HepG2 (cell line): Measurements from ENCODE around the gene RBM47. TPM values are rescaled to one million over a fixed set of nuclear protein-coding genes. Genes with fewer than 3 reads are reported as not detected.

ENCODE experiments used
- ELK4 ChIP-seq: sonication (generic); formaldehyde crosslinking; IDR thresholded peaks from 2 replicates; pipeline ENCODE4 v1.9.0; 2021; ENCODE audit warnings: missing genetic modification reagents, borderline replicate concordance
- GFI1 ChIP-seq: sonication (generic); formaldehyde crosslinking; IDR thresholded peaks from 2 replicates; pipeline ENCODE4 v1.5.0; 2020; ENCODE audit warnings: missing genetic modification reagents, mild to moderate bottlenecking, borderline replicate concordance
- GLMP ChIP-seq: sonication (generic); formaldehyde crosslinking; IDR thresholded peaks from 2 replicates; pipeline ENCODE4 v1.9.0; 2021; ENCODE audit warnings: missing genetic modification reagents, mild to moderate bottlenecking, borderline replicate concordance
- GZF1 ChIP-seq: sonication (generic); formaldehyde crosslinking; IDR thresholded peaks from 2 replicates; pipeline ENCODE4 v1.5.1; 2020; ENCODE audit warnings: mild to moderate bottlenecking, missing genetic modification reagents
- HOXD1 ChIP-seq: sonication (generic); formaldehyde crosslinking; IDR thresholded peaks from 2 replicates; pipeline ENCODE4 v1.5.0; 2020; ENCODE audit warnings: missing genetic modification reagents
- NCOA2 ChIP-seq: sonication (generic); formaldehyde crosslinking; IDR thresholded peaks from 2 replicates; pipeline ENCODE4 v1.8.0; 2022; ENCODE audit warnings: inconsistent platforms
- NPAS2 ChIP-seq: sonication (generic); formaldehyde crosslinking; IDR thresholded peaks from 2 replicates; pipeline ENCODE4 v1.8.0; 2022; ENCODE audit warnings: mild to moderate bottlenecking, missing genetic modification reagents, borderline replicate concordance
- ONECUT2 ChIP-seq: sonication (generic); formaldehyde crosslinking; IDR thresholded peaks from 2 replicates; pipeline ENCODE4 v1.4.0; 2020; ENCODE audit warnings: missing genetic modification reagents
- PCBP1 ChIP-seq: fragments of 200-400 bp; formaldehyde crosslinking; IDR thresholded peaks from 2 replicates; pipeline ENCODE4 v1.6.1; 2017; ENCODE audit warnings: mild to moderate bottlenecking, low read depth, low read length, borderline replicate concordance
- RFXAP ChIP-seq: sonication (generic); formaldehyde crosslinking; IDR thresholded peaks from 2 replicates; pipeline ENCODE4 v1.4.0; 2020; ENCODE audit warnings: missing genetic modification reagents, borderline replicate concordance
- SALL1 ChIP-seq: sonication (generic); formaldehyde crosslinking; IDR thresholded peaks from 2 replicates; pipeline ENCODE4 v1.8.0; 2022; ENCODE audit warnings: mild to moderate bottlenecking, missing genetic modification reagents
- SNAPC2 ChIP-seq: sonication (generic); formaldehyde crosslinking; IDR thresholded peaks from 2 replicates; pipeline ENCODE4 v1.8.1; 2022; ENCODE audit warnings: mild to moderate bottlenecking, missing genetic modification reagents
- SP2 ChIP-seq: sonication (generic); formaldehyde crosslinking; IDR thresholded peaks from 2 replicates; pipeline ENCODE4 v1.5.1; 2020; ENCODE audit warnings: mild to moderate bottlenecking, missing genetic modification reagents
- U2AF1 ChIP-seq: fragments of 200-400 bp; formaldehyde crosslinking; optimal IDR thresholded peaks from 2 replicates; pipeline ENCODE3; 2017; ENCODE audit warnings: mild to moderate bottlenecking, low read depth, low read length
- U2AF2 ChIP-seq: fragments of 200-400 bp; formaldehyde crosslinking; IDR thresholded peaks from 2 replicates; pipeline ENCODE4 v1.6.1; 2017; ENCODE audit warnings: low read depth, mild to moderate bottlenecking, low read length
- XBP1 ChIP-seq: sonication (generic); formaldehyde crosslinking; IDR thresholded peaks from 2 replicates; pipeline ENCODE4 v1.5.0; 2020; ENCODE audit warnings: missing genetic modification reagents
- ZFP41 ChIP-seq: sonication (generic); formaldehyde crosslinking; IDR thresholded peaks from 2 replicates; pipeline ENCODE4 v1.4.0; 2020; ENCODE audit warnings: mild to moderate bottlenecking, missing genetic modification reagents, borderline replicate concordance
- ZNF136 ChIP-seq: sonication (generic); formaldehyde crosslinking; IDR thresholded peaks from 2 replicates; pipeline ENCODE4 v1.8.1; 2022; ENCODE audit warnings: low read depth, mild to moderate bottlenecking, moderate library complexity, missing genetic modification reagents
- ZNF207 ChIP-seq: fragments of 450-650 bp; IDR thresholded peaks from 2 replicates; pipeline ENCODE4 v1.6.1; 2016; ENCODE audit warnings: antibody characterized with exemption, borderline replicate concordance
- ZNF282 ChIP-seq: fragments of 450-650 bp; IDR thresholded peaks from 2 replicates; pipeline ENCODE4 v1.6.1; 2018; ENCODE audit not compliant: partially characterized antibody
- ZNF33A ChIP-seq: sonication (generic); formaldehyde crosslinking; IDR thresholded peaks from 2 replicates; pipeline ENCODE4 v1.5.1; 2020; ENCODE audit warnings: missing genetic modification reagents, mild to moderate bottlenecking, moderate library complexity, borderline replicate concordance
- ZNF33B ChIP-seq: sonication (generic); formaldehyde crosslinking; IDR thresholded peaks from 2 replicates; pipeline ENCODE4 v1.5.1; 2020; ENCODE audit warnings: mild to moderate bottlenecking, missing genetic modification reagents
- ZNF451 ChIP-seq: sonication (generic); formaldehyde crosslinking; IDR thresholded peaks from 2 replicates; pipeline ENCODE4 v1.5.0; 2020; ENCODE audit warnings: mild to moderate bottlenecking, missing genetic modification reagents
- ZNF501 ChIP-seq: sonication (generic); formaldehyde crosslinking; IDR thresholded peaks from 2 replicates; pipeline ENCODE4 v1.5.1; 2020; ENCODE audit warnings: mild to moderate bottlenecking, moderate library complexity, missing genetic modification reagents
- ZNF562 ChIP-seq: sonication (generic); formaldehyde crosslinking; IDR thresholded peaks from 2 replicates; pipeline ENCODE4 v1.8.0; 2022; ENCODE audit warnings: missing genetic modification reagents, borderline replicate concordance
- ZNF710 ChIP-seq: sonication (generic); formaldehyde crosslinking; IDR thresholded peaks from 2 replicates; pipeline ENCODE4 v1.5.0; 2020; ENCODE audit warnings: mild to moderate bottlenecking, missing genetic modification reagents, borderline replicate concordance
- ZZZ3 ChIP-seq: sonication (generic); formaldehyde crosslinking; IDR thresholded peaks from 2 replicates; pipeline ENCODE4 v1.4.0; 2020; ENCODE audit warnings: missing genetic modification reagents, mild to moderate bottlenecking, borderline replicate concordance
- polyA plus RNA-seq, 8 experiments: library from polyadenylated mRNA; depleted of rRNA in 3 of 8; stranded (reverse) in 7 of 8; unstranded in 1 of 8; fragments of >200 nt; fragmentation: Illumina TruSeq in 4 of 8; extraction: Trizol in 4 of 8; gene quantifications; 2 replicates each; pipeline versions ENCODE4 v1.2.1 to v1.2.3, GENCODE V29; 2011 to 2016; ENCODE audit warnings: low read depth in 4 of 8, missing spikeins in 1 of 8, mixed read lengths in 1 of 8; ENCODE audit not compliant: insufficient read depth in 1 of 8
- total RNA-seq, 5 experiments: library from RNA; depleted of rRNA; stranded (reverse); fragments of >200 nt; fragmentation: Illumina TruSeq; extraction: Trizol; gene quantifications; 2 replicates each; pipeline ENCODE4 v1.2.3, GENCODE V29; 2016; ENCODE audit warnings: low read depth in 1 of 5

The RBM47 gene
- total and polyA plus RNA-seq, 2 of the 13 experiments (the other 11 are each of a cell fraction or from before 2014, with no cell fraction given): 1.2 to 2.5 TPM

- no peak for TF ChIP-seq ZNF136 (CRISPR knock-in tag)
- no peak for TF ChIP-seq XBP1 (CRISPR knock-in tag)
- no peak for TF ChIP-seq HOXD1 (CRISPR knock-in tag)
- no peak for TF ChIP-seq SP2 (CRISPR knock-in tag)
- TF ChIP-seq U2AF2: no peak
- TF ChIP-seq ZFP41 (CRISPR knock-in tag): no peak
- peak; percentile 42; the same call in 1 of the 2 replicates for TF ChIP-seq ZNF501 (CRISPR knock-in tag)
- TF ChIP-seq ZNF282: no peak
- no peak for TF ChIP-seq ZNF33B (CRISPR knock-in tag)
- no peak for TF ChIP-seq ZNF562 (CRISPR knock-in tag)
- TF ChIP-seq ZNF710 (CRISPR knock-in tag): peak; percentile 65; the same call in 1 of the 2 replicates
- TF ChIP-seq ZNF451 (CRISPR knock-in tag): no peak
- peak; percentile 47; the same call in 1 of the 2 replicates for TF ChIP-seq ONECUT2 (CRISPR knock-in tag)
- TF ChIP-seq GFI1 (CRISPR knock-in tag): peak; percentile 94
- no peak for TF ChIP-seq ZNF33A (CRISPR knock-in tag)
- TF ChIP-seq ZZZ3: no peak
- no peak for TF ChIP-seq U2AF1
- peak; percentile 72 for TF ChIP-seq NCOA2 (CRISPR knock-in tag)
- no peak for TF ChIP-seq GZF1 (CRISPR knock-in tag)
- TF ChIP-seq ELK4 (CRISPR knock-in tag): no peak
- no peak for TF ChIP-seq NPAS2 (CRISPR knock-in tag)
- TF ChIP-seq ZNF207: no peak
- no peak for TF ChIP-seq GLMP (CRISPR knock-in tag)
- TF ChIP-seq SALL1 (CRISPR knock-in tag): peak; percentile 95
- no peak for TF ChIP-seq PCBP1
- no peak for TF ChIP-seq RFXAP
- TF ChIP-seq SNAPC2 (CRISPR knock-in tag): peak; percentile 80; the same call in 1 of the 2 replicates
These were observed 155.9 kb downstream of the RBM47 start (continued) for GRCh38 chr4:40473578-40474388.
